ENCODE measurements around the gene MIS18A.

The MIS18A gene, protein sequence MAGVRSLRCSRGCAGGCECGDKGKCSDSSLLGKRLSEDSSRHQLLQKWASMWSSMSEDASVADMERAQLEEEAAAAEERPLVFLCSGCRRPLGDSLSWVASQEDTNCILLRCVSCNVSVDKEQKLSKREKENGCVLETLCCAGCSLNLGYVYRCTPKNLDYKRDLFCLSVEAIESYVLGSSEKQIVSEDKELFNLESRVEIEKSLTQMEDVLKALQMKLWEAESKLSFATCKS

DNA sequence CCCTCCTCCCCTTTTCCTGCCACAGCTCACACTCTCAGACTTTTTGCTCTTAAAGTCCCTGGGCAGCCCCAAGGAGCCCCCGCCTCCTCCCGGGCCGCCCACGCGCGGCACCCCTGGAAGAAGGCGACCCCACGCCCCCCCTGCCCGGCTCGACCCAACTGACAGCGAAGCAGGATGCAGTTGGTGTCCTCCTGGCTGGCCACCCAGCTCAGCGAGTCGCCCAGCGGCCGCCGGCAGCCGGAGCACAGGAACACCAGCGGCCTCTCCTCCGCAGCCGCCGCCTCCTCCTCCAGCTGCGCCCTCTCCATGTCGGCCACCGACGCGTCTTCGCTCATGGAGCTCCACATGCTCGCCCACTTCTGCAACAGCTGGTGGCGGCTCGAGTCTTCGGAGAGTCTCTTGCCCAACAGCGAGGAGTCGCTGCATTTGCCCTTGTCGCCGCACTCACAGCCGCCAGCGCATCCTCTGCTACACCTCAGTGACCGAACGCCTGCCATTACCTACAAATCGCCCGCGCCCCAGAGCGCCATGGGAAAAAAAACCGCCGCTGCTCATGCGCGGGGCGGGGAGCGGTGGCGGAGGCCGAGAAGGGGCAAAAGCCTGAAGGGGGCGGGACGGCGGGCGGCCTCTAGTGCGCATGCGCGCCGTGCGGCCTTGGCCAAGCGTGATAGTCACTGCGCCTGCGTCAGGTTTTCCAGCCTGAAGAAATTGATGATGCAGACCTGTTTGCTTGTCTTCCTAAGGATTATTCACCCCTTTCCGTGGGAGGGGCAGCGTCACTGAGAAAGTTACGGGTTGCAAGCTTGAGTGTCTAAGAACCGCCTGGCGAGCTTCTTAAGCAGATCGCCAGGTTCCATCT lies at the start of gene MIS18A:
Gene MIS18A (minus strand): TSS at position 532 of the 859 bp plus-strand sequence. CDS start 35 bp downstream, at position 497.
- ChIA-PET POLR2A (interaction anchor here (0.6 kb wide), 1 partner anchor 108 kb away, joined by 5 read pairs; no protein-coding TSS in a partner anchor), CTCF (interaction anchor here (1.0 to 1.1 kb wide), 2 partner anchors 16 to 80 kb away, joined by 3 read pairs; no protein-coding TSS in a partner anchor)
- TF ChIP-seq, protein P1, sequence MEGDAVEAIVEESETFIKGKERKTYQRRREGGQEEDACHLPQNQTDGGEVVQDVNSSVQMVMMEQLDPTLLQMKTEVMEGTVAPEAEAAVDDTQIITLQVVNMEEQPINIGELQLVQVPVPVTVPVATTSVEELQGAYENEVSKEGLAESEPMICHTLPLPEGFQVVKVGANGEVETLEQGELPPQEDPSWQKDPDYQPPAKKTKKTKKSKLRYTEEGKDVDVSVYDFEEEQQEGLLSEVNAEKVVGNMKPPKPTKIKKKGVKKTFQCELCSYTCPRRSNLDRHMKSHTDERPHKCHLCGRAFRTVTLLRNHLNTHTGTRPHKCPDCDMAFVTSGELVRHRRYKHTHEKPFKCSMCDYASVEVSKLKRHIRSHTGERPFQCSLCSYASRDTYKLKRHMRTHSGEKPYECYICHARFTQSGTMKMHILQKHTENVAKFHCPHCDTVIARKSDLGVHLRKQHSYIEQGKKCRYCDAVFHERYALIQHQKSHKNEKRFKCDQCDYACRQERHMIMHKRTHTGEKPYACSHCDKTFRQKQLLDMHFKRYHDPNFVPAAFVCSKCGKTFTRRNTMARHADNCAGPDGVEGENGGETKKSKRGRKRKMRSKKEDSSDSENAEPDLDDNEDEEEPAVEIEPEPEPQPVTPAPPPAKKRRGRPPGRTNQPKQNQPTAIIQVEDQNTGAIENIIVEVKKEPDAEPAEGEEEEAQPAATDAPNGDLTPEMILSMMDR (IDR thresholded peaks at IDR 0.05; ENCODE audit: control extremely low read depth, extremely low read depth, low read depth, missing control alignments), result no peak
- peak; percentile 97 for DNase-seq (ENCODE audit: extremely low spot score)

DNA sequence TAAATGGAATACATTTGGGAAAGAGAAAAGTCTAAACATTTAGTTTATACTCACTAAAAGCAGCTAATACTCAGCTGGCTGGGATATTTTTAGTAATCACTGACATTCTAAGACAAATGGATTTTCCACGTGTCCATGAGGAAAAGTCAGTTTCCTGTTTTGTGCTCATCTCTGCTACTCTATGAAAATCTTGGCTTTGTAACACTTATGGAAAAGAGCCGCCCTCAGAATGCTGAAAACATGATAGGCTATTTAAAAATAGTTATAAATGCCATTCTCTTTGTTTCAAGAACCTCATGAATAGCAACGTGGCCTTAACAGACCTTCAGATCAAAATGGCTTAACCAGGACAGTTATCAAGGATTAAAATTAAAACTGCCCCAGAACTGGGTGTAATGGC lies 49.7 kb upstream of the MIS18A start:
- DNase-seq (ENCODE audit: extremely low spot score), result no peak
- ChIA-PET CTCF (no interaction called here), POLR2A (no interaction called here)
- TF ChIP-seq, protein P1 (IDR thresholded peaks at IDR 0.05; ENCODE audit: control extremely low read depth, extremely low read depth, low read depth, missing control alignments), result no peak

DNA sequence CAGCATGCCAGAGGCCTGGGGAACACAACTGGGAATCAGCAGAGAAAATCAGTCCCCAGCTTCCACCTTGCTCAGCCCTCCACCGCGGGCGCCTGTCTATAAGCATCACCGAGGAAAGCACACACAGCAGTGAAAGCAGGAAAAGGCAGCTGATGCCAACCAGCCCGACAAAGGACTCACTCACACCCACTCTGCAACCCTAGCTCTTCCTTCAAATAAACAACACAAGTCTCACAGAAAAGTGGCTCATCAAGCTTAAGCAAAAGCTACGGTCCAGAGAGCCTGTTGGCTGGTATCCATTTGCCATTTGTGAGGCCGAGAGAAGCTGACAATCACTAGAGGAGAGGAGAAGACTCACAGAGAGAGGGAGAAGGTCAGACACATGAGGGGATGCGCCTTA lies 46.9 kb upstream of the MIS18A start:
- ChIA-PET CTCF (no interaction called here), POLR2A (no interaction called here)

DNA sequence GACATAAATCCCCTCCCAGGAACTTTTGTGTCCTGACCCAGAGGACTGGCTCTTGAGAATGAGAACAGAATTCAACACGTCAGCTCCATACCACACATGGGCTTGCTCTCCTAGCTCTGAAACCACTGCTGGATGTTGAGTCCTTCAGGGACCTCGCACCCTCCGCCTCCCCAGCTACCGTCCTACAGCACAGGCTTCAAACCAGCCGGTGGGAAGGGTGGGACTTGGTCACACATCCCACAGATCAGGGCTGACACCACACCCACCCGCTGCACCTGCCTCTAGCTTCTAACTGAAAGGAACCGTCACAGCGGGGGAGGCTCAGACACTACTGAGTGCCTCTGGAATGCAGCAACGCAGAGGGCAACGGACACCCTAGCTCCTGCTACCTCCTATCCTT lies 43.8 kb upstream of the MIS18A start:
- no peak for DNase-seq (ENCODE audit: extremely low spot score)
- ChIA-PET POLR2A (no interaction called here), CTCF (no interaction called here)
- TF ChIP-seq, protein P1 (IDR thresholded peaks at IDR 0.05; ENCODE audit: control extremely low read depth, extremely low read depth, low read depth, missing control alignments), result no peak

More for the DNA sequence above, 46.9 kb upstream of the MIS18A start:
- no peak for DNase-seq (ENCODE audit: extremely low spot score)
- TF ChIP-seq, protein P1 (IDR thresholded peaks at IDR 0.05; ENCODE audit: control extremely low read depth, extremely low read depth, low read depth, missing control alignments), result no peak

DNA sequence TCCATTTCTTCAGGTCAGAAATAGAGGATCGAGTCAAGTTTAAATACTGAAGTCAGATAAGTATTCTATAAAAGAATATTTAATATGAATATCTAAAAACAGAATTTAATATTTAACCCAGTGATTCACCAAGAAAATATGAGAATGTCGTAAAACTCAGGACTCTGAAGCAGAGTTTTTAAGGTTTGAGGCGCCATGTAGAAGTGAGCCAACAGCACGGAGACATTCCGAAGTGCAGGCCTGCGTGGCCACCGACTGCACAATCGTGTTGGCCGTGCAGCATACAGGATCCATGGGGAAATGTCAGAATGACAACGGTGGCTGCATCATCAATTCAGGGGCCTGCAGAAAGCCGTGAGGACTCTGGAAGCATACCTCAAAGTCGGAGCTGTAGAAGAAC lies 43.3 kb upstream of the MIS18A start:
- ChIA-PET CTCF (no interaction called here), POLR2A (no interaction called here)
- no peak for DNase-seq (ENCODE audit: extremely low spot score)
- TF ChIP-seq, protein P1 (IDR thresholded peaks at IDR 0.05; ENCODE audit: control extremely low read depth, extremely low read depth, low read depth, missing control alignments), result no peak

DNA sequence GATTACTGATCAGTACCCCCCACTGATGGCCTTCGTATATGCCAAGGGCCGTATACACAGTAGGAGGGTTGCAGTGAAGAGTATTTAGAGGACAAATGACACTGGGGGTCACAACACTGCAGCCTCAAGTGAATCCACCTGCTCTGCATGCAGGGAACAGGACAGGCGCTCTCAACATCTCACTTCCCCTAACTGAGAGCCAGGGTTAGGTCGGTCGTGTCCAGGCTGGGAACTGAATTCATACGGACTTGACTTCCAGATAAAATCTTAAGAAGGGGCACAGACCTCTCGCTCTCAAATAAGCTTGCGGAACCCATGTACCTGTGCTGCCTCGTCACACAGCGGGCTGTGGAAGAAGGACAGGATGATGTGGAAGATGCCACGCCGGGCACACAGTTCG lies 42.6 kb upstream of the MIS18A start:
- CTCF ChIA-PET, result no interaction called here
- no peak for DNase-seq (ENCODE audit: extremely low spot score)
- POLR2A ChIA-PET, result no interaction called here
- TF ChIP-seq, protein P1 (IDR thresholded peaks at IDR 0.05; ENCODE audit: control extremely low read depth, extremely low read depth, low read depth, missing control alignments), result no peak
